MM.1S (cell line): ENCODE data around the gene SAMD7.

Experiments
- DNase-seq: peaks from one replicate; pipeline ENCODE4 v3.0.0-alpha.2; 2015
- H2AFZ ChIP-seq: fragments of 300-600 bp; sonication (generic); 2 replicates; pipeline ENCODE4 v1.6.0; 2016; ENCODE audit warnings: antibody characterized with exemption, low read length
- H3F3A ChIP-seq: fragments of 300-600 bp; sonication (generic); 2 replicates; pipeline ENCODE4 v1.6.1; 2016; ENCODE audit warnings: mild to moderate bottlenecking, antibody characterized with exemption, low read length, moderate library complexity, mixed read lengths; ENCODE audit not compliant: insufficient read depth
- H3K27ac ChIP-seq: fragments of 300-600 bp; sonication (generic); 2 replicates; pipeline ENCODE4 v1.5.1; 2016; ENCODE audit warnings: mild to moderate bottlenecking, low read length
- H3K27me3 ChIP-seq: fragments of 300-600 bp; sonication (generic); replicated peaks from 2 replicates; pipeline ENCODE4 v1.6.0; 2016; ENCODE audit warnings: low read length; ENCODE audit not compliant: insufficient read depth
- H3K36me3 ChIP-seq: fragments of 300-600 bp; sonication (generic); replicated peaks from 2 replicates; pipeline ENCODE4 v1.6.1; 2016; ENCODE audit warnings: mild to moderate bottlenecking, low read length, mixed read lengths; ENCODE audit not compliant: insufficient read depth
- H3K4me1 ChIP-seq: fragments of 300-600 bp; sonication (generic); 2 replicates; pipeline ENCODE4 v1.6.1; 2016; ENCODE audit warnings: low read length, mixed read lengths
- H3K4me2 ChIP-seq: fragments of 300-600 bp; sonication (generic); 2 replicates; pipeline ENCODE4 v1.6.0; 2016; ENCODE audit warnings: low read depth, low read length
- H3K4me3 ChIP-seq: fragments of 300-600 bp; sonication (generic); 2 replicates; pipeline ENCODE4 v1.5.1; 2016; ENCODE audit warnings: low read length, mixed read lengths
- H3K79me2 ChIP-seq: fragments of 300-600 bp; sonication (generic); 2 replicates; pipeline ENCODE4 v1.6.1; 2016; ENCODE audit warnings: mixed run types, low read length, mixed read lengths
- H3K9ac ChIP-seq: fragments of 300-600 bp; sonication (generic); 2 replicates; pipeline ENCODE4 v1.6.1; 2016; ENCODE audit warnings: low read length, mixed read lengths
- H3K9me2 ChIP-seq: fragments of 300-600 bp; sonication (generic); replicated peaks from 2 replicates; pipeline ENCODE4 v1.6.1; 2016; ENCODE audit warnings: mild to moderate bottlenecking, low read length, mixed read lengths; ENCODE audit not compliant: insufficient read depth
- H3K9me3 ChIP-seq: fragments of 300-600 bp; sonication (generic); replicated peaks from 2 replicates; pipeline ENCODE4 v1.6.1; 2016; ENCODE audit warnings: mild to moderate bottlenecking, low read length, mixed read lengths; ENCODE audit not compliant: insufficient read depth
- H4K20me1 ChIP-seq: fragments of 300-600 bp; sonication (generic); 2 replicates; pipeline ENCODE4 v1.6.1; 2016; ENCODE audit warnings: mild to moderate bottlenecking, low read length, moderate library complexity, mixed read lengths; ENCODE audit not compliant: insufficient read depth
- EZH2 ChIP-seq: fragments of 300-600 bp; sonication (generic); optimal IDR thresholded peaks from 2 replicates; pipeline ENCODE3; 2017; ENCODE audit warnings: low read depth, mild to moderate bottlenecking, antibody characterized with exemption, low read length, mixed read lengths
- EZH2phosphoT487 ChIP-seq: fragments of 300-600 bp; sonication (generic); IDR thresholded peaks from 2 replicates; pipeline ENCODE4 v1.6.1; 2018; ENCODE audit warnings: antibody characterized with exemption, low read length
- TF ChIP-seq, protein P1 (sequence below): fragments of 300-600 bp; sonication (generic); IDR thresholded peaks from 2 replicates; pipeline ENCODE4 v1.5.1; 2016; ENCODE audit warnings: antibody characterized with exemption, low read length, mixed read lengths

Gene SAMD7

DNA sequence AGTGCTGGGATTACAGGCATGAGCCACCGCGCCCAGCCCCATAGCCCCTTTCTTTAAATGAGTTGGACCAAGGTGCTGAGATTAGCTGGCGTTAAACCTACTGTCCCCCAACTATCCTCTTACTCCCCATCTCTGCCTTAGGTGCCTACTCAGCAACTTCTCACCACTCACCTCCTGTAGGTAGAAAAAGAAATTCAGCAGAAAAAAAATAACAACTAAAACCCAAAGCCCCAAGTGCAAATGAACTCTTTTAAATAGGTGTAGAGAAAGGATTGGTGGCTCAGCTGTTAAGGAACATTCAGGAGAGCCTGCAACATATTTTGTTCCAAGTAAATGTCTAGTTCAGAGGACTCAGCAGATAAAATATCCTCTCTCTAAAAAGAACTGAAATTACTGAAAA is 19.5 kb downstream of the SAMD7 start:
- no peak overlapping the region for H3K27ac ChIP-seq
- no peak overlapping the region for H2AFZ ChIP-seq
- DNase-seq, result no peak
- H3K36me3 ChIP-seq, result no peaks in the 10 kb centered on the region
- no peaks in the 10 kb centered on the region for H3K27me3 ChIP-seq
- H3K79me2 ChIP-seq, result no peaks in the 10 kb centered on the region
- no peaks in the 10 kb centered on the region for H3K9me2 ChIP-seq
- TF ChIP-seq EZH2phosphoT487 (no peak), EZH2 (no peak)
- TF ChIP-seq, protein P1, sequence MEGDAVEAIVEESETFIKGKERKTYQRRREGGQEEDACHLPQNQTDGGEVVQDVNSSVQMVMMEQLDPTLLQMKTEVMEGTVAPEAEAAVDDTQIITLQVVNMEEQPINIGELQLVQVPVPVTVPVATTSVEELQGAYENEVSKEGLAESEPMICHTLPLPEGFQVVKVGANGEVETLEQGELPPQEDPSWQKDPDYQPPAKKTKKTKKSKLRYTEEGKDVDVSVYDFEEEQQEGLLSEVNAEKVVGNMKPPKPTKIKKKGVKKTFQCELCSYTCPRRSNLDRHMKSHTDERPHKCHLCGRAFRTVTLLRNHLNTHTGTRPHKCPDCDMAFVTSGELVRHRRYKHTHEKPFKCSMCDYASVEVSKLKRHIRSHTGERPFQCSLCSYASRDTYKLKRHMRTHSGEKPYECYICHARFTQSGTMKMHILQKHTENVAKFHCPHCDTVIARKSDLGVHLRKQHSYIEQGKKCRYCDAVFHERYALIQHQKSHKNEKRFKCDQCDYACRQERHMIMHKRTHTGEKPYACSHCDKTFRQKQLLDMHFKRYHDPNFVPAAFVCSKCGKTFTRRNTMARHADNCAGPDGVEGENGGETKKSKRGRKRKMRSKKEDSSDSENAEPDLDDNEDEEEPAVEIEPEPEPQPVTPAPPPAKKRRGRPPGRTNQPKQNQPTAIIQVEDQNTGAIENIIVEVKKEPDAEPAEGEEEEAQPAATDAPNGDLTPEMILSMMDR, result no peak
- H3K4me3 ChIP-seq, result no peak overlapping the region
- H3K4me2 ChIP-seq, result no peak overlapping the region
- peaks cover 14% of the 10 kb centered on the region for H3K4me1 ChIP-seq
- H4K20me1 ChIP-seq, result no peaks in the 10 kb centered on the region
- H3K9me3 ChIP-seq, result no peaks in the 10 kb centered on the region
- H3F3A ChIP-seq, result no peaks in the 10 kb centered on the region
- no peak overlapping the region for H3K9ac ChIP-seq

DNA sequence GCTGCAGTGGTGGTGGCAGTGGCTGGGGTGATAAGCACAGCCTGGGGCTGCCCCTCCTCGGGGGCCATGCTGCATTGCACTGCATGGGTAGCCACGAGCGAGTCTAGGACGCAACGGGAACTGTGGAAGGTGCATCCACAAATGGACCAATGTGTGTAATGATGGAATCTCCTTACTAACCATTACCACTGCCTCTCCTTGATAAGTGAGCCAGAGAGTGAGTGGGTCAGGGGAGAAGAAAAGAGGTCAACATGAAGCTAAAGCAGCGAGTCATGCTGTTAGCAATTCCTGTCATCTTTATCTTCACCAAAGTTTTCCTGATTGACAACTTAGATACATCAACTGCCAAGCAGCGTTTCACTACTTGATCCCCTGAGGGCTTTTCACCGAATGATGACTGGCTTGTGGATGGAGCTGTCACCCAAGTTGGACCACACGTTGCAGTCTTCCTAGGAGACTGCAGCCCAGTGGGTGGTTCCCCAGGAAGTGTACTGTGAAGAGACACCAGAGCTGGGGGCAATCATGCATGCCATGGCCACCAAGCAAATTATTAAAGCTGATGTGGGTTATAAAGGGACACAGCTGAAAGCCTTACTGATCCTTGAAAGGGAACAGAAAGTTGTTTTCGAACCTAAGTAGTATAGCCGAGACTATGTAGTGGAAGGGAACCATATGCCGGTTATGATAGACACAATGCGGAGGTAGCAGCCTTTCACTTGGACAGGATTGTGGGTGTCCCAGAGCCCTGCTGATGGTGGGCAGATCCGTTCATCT is 20.6 kb downstream of the SAMD7 start:
- Histone ChIP-seq H3K9ac (no peak overlapping the region), H3F3A (no peaks in the 10 kb centered on the region), H3K4me2 (no peak overlapping the region), H3K79me2 (no peaks in the 10 kb centered on the region), H3K4me3 (no peak overlapping the region), H3K9me3 (no peaks in the 10 kb centered on the region), H3K9me2 (no peaks in the 10 kb centered on the region), H3K4me1 (peaks cover 14% of the 10 kb centered on the region), H3K27me3 (no peaks in the 10 kb centered on the region), H3K27ac (no peak overlapping the region), H3K36me3 (no peaks in the 10 kb centered on the region), H4K20me1 (no peaks in the 10 kb centered on the region), H2AFZ (no peak overlapping the region)
- DNase-seq, result no peak
- TF ChIP-seq EZH2, result no peak
- no peak for TF ChIP-seq EZH2phosphoT487
- TF ChIP-seq, protein P1, result no peak

DNA sequence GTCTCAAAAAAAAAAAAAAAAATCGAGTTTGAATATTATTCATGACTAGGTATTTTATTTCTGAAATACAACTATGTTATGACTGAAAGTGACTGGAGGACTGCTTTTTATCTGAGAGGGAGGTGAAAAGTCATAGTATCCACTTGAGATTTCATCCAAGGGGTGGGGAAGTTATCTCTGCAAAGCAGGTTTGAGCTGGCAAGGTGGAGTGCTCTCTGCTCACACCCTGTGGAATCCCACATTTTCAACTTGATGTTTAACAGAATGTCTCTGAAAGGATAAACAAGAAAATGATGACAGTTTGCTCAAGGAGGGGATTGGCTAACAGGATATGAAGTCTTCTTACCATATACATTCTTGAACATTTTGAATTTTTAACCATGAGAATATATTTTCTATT is 27.9 kb downstream of the SAMD7 start:
- TF ChIP-seq, protein P1, result no peak
- TF ChIP-seq EZH2phosphoT487, result no peak
- TF ChIP-seq EZH2, result no peak
- Histone ChIP-seq H3K36me3 (no peaks in the 10 kb centered on the region), H3K9me2 (no peaks in the 10 kb centered on the region), H3K27me3 (no peaks in the 10 kb centered on the region), H3K79me2 (no peaks in the 10 kb centered on the region), H3K27ac (peak overlapping the region; percentile 88; the same call in 1 of the 2 replicates), H4K20me1 (no peaks in the 10 kb centered on the region), H3K4me3 (no peak overlapping the region), H2AFZ (no peak overlapping the region), H3K4me2 (peak overlapping the region; percentile 58; the same call in 1 of the 2 replicates), H3K4me1 (peaks cover 44% of the 10 kb centered on the region), H3K9ac (no peak overlapping the region), H3K9me3 (no peaks in the 10 kb centered on the region), H3F3A (peaks cover 32% of the 10 kb centered on the region)
- DNase-seq, result no peak
